Neural crest cell (in vitro differentiated cells): ENCODE results near the gene AP4B1. TPM values are rescaled to one million over a fixed set of nuclear protein-coding genes. Genes with fewer than 3 reads are reported as not detected.

ENCODE experiments used
- DNase-seq: peaks from one replicate; pipeline ENCODE4 v3.0.0; 2021; ENCODE audit warnings: low read depth, mixed read lengths, low spot score
- H3K27ac Mint-ChIP-seq: one replicate; pipeline ENCODE4 v1.8.0; 2021; ENCODE audit warnings: mild to moderate bottlenecking, mixed read lengths; ENCODE audit not compliant: unreplicated experiment
- H3K27me3 Mint-ChIP-seq: 2 replicates; pipeline ENCODE4 v1.8.0; 2021; ENCODE audit warnings: low read depth, mild to moderate bottlenecking, mixed read lengths
- H3K36me3 Mint-ChIP-seq: 2 replicates; pipeline ENCODE4 v1.8.0; 2021; ENCODE audit warnings: low read depth, mild to moderate bottlenecking, mixed read lengths
- H3K4me1 Mint-ChIP-seq: 2 replicates; pipeline ENCODE4 v1.8.0; 2021; ENCODE audit warnings: mixed read lengths
- H3K4me3 Mint-ChIP-seq: one replicate; pipeline ENCODE4 v1.8.0; 2021; ENCODE audit warnings: mild to moderate bottlenecking, mixed read lengths
- H3K9me3 Mint-ChIP-seq: 2 replicates; pipeline ENCODE4 v1.8.0; 2021; ENCODE audit warnings: mixed read lengths
- CTCF ChIP-seq: fragments of 200-600 bp; sonication (generic); conservative IDR thresholded peaks from 2 replicates; pipeline ENCODE4 v1.5.0; 2021; ENCODE audit warnings: antibody characterized with exemption, mild to moderate bottlenecking
- total RNA-seq: library from RNA; stranded (reverse); gene quantifications from 2 replicates; pipeline ENCODE4 v1.2.1, GENCODE V29; 2021

Gene AP4B1
- total RNA-seq, 1 donor from 2014 or later: 23.6 TPM

GRCh38 chr1:113893267-113893666 is 11.3 kb downstream of the AP4B1 start:
- TF ChIP-seq CTCF: no peak
- Mint-ChIP-seq H3K4me3 (no peak overlapping the region), H3K27me3 (no peaks in the 10 kb centered on the region), H3K4me1 (no peaks in the 10 kb centered on the region), H3K27ac (no peak overlapping the region), H3K9me3 (no peaks in the 10 kb centered on the region), H3K36me3 (peaks cover 5% of the 10 kb centered on the region)
- DNase-seq: no peak

DNA sequence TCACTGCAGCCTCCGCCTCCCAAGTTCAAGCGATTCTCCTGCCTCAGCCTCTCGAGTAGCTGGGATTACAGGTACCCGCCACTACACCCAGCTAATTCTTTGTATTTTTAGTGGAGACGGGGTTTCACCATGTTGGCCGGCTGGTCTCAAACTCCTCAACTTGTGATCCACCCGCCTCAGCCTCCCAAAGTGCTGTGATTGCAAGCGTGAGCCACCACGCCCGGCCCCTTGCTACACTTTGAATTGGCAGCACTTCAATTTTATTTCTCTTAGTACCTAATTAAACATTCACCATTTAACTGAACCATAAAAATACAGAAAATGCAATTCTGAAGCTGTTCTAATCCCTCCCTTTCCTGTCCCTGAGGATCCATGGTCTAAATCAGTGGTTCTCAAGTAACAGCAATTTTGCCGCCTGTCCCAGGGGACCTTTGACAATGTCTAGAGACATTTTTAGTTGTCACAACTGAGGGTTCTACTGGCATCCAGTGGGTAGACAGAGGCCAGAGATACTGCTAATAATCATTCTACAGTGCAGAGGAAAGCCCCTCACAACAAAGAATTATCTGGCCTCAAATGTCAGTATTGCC is 12.9 kb downstream of the AP4B1 start:
- TF ChIP-seq CTCF: no peak
- no peaks in the 10 kb centered on the region for H3K27me3 Mint-ChIP-seq
- H3K9me3 Mint-ChIP-seq: no peaks in the 10 kb centered on the region
- no peak overlapping the region for H3K4me3 Mint-ChIP-seq
- H3K4me1 Mint-ChIP-seq: no peaks in the 10 kb centered on the region
- no peak overlapping the region for H3K27ac Mint-ChIP-seq
- DNase-seq: no peak
- no peaks in the 10 kb centered on the region for H3K36me3 Mint-ChIP-seq

DNA sequence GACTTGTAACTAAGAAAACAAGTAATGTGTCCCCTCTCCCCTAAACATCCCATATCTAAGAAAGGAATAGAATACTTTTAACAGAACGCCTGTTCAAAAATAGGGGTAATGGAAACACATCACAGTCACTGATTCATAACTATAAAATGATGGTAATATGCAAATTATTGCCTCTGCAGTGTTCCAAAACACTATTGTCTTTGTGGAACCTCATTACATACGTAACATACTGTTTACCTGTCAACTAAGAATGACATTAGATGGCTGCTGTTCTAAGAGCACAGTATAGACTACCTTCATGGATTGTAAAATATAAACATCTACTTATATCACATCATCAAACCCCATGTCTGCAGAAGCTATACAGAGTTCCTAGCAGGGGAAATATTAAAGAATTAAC is 13.8 kb downstream of the AP4B1 start:
- Mint-ChIP-seq H3K4me3 (no peak overlapping the region), H3K36me3 (no peaks in the 10 kb centered on the region), H3K27ac (no peak overlapping the region), H3K9me3 (no peaks in the 10 kb centered on the region), H3K27me3 (no peaks in the 10 kb centered on the region), H3K4me1 (no peaks in the 10 kb centered on the region)
- TF ChIP-seq CTCF: no peak
- no peak for DNase-seq

DNA sequence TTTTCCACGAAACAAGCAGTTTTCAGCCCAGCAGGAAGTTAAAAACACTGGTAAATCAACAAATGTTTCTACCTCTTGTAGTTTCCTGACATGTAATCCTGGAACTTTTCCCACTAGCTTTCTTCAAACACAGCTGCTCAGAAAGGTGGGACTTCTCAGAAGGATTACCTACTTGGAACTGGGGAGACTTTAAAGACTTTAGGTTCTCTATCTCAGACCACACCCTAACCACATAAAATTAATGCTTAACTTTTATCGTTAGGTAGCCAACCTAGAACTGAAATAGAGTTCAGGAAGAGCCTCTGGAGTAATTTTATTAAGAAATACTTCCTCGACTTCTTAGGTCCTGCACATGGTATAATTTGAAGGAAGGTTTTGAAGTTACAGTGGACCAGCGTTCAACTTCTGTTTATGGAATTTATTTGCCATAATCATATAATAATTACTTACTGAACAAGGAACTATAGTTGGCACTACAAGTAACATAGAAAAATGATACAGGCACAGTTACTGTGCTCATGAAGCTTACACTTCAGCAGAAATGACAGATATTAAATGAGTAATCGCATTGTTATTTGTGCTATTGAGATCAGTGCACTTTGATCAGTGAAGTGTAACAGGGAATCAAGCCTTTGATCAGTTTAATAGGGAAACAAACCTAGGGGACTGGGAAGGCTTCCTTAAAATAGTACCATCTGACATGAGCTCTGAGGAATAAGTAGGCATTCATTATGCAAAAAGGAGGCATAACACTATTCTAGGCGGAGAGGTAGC is 17.0 kb downstream of the AP4B1 start, which contains the start of gene BCL2L15:
Gene BCL2L15 (minus strand): TSS at position 180 of the 774 bp plus-strand sequence. CDS start 206 bp downstream, outside the sequence.
- DNase-seq: no peak
- Mint-ChIP-seq H3K27me3 (no peaks in the 10 kb centered on the region), H3K4me1 (no peaks in the 10 kb centered on the region), H3K36me3 (no peaks in the 10 kb centered on the region), H3K4me3 (no peak within 1 kb of the TSS), H3K27ac (no peak within 1 kb of the TSS), H3K9me3 (peaks cover 3% of the 10 kb centered on the region)
- no peak for TF ChIP-seq CTCF

DNA sequence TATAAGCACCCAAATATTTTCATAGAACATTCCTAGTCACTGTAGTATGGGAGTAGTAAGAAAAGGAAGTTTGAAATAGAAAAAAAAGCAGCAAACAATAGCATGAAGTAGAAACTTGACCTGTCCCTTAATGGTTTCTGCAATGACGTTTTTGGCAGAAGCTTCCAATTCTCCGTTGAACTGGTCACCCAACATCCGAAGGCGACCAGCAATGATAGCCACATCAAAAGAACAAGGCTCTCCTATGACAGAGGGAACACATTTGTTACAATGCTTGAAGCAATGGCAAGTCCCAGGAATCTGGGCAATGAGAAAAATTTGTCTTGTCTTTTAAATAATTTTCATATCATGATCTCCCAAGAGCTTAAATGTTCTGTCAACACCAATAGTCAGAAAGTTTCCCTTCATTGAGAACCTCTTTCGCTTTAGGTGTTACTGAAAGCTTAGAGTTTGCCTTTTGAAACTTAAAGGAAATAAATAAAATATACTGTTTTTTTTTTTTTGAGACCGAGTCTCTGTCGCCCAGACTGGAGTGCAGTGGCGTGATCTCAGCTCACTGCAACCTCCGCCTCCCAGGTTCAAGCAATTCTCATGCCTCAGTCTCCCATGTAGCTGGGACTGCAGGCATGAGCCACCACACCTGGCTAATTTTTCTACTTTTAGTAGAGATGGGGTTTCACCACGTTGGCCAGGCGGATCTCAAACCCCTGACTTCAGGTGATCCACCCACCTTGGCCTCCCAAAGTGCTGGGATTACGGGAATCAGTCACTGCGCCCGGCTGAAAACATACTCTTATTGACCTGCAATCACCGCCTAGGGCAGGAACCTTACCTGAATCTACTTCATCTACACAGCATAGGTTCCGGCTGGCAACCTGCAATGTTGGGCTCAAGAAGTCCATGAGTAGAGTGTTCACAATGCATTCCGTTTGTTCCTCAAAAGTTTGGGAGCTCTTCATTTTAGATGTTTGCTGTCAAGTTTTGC is 17.9 kb downstream of the AP4B1 start:
- peaks cover 3% of the 10 kb centered on the region for H3K9me3 Mint-ChIP-seq
- no peaks in the 10 kb centered on the region for H3K4me1 Mint-ChIP-seq
- no peaks in the 10 kb centered on the region for H3K36me3 Mint-ChIP-seq
- no peaks in the 10 kb centered on the region for H3K27me3 Mint-ChIP-seq
- no peak for TF ChIP-seq CTCF
- DNase-seq: no peak
- H3K4me3 Mint-ChIP-seq: no peak overlapping the region
- no peak overlapping the region for H3K27ac Mint-ChIP-seq
